Activated T-cell treated with anti-CD3 and anti-CD28 coated beads, Interleukin-2, amount 50 U/mL, for 48 hours (primary cell): ENCODE data around the gene CXCL14.
A peak's percentile ranks its signal among the peaks of the same experiment; 100 is the strongest.
"Not testable (repeated sequence)": the region's sequence is repeated elsewhere in the genome, so short reads cannot be mapped to it uniquely, and the experiment has no call there.

Experiments used
- DNase-seq, 2 experiments: peaks; one replicate each; pipeline ENCODE4 v3.0.0-alpha.2; 2020

The CXCL14 gene

DNA sequence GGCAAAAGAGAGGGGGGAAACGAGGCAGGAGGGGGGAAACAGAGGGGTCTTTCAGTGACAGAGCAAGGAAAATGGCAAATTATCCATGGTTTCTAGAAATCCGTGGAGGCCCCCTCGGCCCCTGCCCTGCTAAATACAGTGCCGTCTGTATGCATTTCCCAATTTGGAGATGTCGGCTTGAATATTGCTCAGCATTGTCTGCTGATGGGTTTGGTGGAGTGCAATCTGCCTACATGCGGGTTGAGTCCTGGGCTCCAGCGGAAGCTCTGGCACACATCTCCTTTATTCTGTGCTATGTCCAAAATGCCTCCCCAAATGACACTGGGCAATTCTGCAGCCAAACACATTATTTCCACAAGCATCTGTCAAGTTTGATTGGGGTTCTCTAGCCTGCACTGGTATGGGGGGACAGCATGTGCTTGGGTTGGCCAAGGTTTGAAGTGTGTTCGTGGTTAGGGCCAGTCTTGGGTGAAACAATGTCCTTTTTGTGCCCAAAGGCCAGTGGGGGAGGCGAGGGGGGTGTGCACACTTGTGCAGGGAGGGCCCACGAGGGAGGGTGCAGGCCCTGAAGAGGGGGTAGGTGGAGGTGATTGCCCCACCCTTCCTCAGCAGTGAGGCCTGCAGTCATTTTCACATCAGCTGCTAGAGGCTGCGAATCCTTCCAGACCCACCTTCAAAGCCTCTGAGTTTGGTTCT is 36.8 kb downstream of the CXCL14 start:
- no peak for DNase-seq

DNA sequence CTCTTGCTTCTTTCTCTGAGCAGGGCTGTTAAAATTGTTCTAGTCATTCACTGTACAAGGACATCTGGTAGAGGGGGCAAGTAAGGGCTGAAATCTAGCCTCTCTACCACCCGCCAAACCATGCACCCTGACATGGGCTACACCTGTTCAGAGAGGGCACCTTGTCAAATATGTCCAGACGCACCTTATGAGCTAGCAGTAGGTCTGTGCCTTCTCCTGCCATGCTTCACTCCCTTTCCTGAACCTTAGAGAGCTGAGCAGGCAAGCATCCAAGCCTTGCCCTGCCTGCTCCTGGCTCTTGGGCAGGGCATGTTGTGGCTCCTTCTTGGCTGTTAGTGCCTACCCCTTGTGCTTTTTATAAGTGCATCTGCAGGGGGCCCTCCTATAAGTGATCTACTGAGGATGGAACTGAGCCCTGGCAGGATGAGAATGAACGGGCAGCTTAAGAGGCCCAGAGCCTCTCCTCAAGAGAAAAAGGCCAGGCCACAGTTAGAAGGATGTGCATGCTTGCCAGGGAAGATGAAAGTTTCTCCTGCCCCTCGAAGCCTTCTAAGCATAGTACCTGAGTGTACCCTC is 39.3 kb downstream of the CXCL14 start:
- DNase-seq, result no peak

DNA sequence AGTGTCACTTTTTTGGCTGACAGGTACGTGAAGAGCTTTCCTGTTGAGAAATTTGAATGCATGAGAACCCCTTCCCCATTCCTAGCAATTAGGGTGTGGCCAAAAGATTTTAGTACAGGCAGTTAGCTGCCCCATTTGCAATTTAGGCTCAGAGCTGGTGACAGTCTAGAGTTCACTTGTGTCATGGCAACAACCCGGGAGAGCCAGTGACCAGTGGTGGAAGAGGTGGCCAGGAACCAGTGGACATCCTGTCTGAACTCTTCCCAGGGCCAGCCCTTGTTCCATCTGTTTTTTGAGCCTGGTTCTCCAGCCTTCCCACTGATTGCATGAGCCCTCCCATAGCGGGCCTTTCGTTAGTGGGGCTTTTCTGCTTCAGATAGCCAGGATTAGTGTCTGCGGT is 40.5 kb downstream of the CXCL14 start:
- no peak for DNase-seq

DNA sequence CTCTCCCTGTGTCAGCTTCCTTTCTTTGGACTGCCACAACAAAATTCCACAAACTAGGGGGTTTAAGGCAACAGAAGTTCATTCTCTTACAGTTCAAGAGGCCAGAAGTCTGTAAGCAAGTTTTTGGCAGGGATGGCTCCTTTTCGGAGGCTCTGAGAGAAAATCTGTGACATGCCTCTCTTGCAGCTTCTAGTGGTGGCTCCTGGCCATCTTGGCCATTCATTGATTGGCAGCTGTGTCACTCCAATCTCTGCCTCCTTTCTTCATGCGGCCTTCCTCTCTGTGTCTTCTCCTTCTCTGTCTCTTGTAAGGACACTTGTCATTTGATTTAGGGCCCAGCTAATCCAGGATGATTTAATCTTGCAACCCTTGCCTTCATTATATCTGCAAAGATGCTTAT is 41.0 kb downstream of the CXCL14 start:
- DNase-seq, result no peak

DNA sequence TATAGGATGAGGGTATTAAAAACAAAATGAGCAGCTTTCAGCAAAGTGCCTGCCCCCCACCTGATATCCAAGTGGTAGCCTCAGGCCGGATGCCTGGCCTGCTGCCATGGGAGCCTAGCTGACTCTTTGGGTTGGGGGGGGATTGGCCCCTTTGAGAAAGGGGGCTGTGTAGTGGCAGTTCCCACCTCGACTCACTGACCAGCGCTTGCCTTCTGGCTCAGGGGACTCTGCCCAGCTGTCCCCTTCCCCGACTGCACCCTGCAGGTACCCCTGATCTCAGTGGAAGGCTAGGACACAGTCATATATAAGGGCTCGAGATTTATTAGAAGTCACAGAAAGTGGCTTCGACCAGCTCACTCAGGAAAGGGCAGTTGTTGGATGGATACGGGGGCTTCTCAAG is 41.5 kb downstream of the CXCL14 start:
- no peak for DNase-seq

DNA sequence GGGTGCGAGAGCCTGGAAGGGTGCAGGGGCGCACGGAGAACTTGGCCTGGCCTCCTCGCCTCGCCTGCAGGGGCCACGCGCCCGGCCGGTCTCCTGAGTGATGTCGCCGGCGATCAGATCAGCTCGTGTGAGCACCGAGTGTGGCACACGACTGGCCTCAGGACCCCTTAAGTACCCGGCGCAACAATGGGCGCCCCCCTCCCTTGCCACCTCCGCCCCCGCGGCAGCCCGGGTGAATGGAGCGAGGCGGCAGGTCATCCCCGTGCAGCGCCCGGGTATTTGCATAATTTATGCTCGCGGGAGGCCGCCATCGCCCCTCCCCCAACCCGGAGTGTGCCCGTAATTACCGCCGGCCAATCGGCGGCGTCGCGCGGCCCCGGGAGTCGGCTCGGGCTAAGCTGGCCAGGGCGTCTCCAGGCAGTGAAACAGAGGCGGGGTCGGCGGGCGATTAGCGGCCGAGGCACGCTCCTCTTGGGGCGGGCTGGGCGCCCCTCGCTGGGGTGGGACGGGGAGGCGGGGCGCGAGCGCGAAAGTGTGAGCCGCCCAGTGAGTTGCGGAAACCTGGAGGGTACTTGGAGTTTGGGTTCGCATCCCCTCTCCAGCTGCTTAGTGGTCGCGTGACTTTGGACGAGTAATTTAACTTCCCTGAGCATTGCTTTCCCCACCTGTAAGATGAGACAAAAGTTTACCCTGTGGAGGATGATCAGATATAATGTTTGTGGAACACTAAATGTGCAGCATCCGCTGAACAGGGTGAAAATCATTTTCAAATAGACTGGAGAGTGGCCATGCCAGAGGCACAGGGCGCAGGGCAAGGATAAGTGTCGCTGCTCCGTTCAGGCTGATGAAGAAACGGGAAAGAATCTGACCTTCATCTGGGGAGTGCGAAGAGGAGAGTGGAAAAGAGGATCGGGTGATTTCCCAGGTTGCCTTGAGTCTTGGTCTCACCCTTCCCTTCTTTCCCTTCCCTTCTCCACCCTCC is 42.7 kb downstream of the CXCL14 start, which contains the start of gene NEUROG1:
Gene NEUROG1 (minus strand): TSS at position 145 of the 982 bp plus-strand sequence. CDS start 274 bp downstream, outside the sequence.
- DNase-seq, result no peak

DNA sequence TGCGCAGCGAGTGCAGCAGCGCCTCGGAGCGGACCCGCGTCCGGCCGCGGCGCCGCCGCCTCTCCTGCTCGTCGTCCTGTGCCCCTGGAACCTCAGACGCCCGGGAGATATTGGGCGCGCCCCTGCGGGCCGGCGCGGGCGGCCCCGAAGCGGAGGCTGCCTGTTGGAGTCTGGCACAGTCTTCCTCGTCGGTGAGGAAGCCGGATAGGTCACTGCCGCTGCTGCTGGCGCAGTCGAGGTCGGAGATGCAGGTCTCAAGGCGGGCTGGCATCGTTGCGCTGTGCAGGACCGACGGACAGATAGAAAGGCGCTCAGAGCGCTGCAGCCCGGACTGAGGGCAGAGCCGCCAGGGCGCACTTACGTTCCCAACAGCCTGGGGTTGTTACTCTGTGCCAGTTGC is 43.4 kb downstream of the CXCL14 start:
- DNase-seq, result no peak

DNA sequence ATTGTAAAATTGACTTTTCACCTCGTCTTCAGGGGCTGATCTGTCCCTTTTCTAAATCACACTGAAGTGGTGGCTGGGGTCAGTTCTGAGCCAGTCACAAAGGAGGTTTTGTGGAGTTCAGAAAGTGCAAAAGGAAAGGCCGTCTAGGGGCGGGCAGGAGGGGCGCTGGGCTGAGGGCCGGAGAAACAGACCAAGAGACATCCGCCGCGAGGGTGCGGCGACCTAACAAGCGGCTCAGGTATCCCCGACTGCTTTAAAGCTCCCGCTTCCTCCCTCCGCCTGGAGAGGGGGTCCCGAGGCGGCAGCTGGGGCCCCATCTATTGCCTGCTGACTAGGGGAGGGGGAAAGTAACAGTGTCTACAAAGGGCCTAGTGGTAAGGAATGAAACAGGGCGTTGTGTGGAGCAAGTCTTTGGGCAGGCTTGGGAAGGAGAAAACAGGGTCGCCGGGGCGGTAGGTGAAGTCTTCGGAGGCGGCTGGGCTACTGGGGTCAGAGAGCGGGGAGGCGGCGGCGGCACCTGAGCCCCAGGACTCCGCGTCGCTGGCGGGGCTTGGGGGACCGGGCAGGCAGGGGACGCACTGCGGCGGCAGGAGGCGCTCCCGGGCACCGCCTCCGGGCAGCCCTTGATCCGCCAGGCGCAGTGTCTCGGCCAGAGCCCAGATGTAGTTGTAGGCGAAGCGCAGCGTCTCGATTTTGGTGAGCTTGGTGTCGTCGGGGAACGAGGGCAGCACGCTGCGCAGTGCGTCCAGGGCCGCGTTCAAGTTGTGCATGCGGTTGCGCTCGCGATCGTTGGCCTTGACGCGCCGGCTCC is 44.0 kb downstream of the CXCL14 start:
- peak in 1 of 2 experiments; percentile 30 for DNase-seq

DNA sequence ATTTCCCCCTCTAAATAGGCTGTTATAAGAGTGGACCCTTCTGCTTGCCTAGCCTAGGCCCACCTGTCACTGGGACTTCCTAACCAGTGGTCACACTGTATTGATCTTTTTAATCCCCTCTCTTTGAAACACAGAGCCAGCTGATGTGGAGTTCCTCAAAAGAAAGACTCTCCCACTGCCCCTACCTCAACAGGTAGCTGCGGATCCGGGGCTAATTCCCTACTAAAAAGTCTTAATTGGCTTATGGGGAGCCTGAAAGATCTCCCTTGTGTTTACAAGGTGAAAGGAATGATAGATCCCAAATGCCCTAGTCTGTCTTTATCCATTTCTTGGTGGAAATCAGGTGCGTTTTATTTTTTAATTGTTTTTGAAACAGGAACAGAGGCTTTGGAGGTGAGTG is 45.0 kb downstream of the CXCL14 start:
- no peak for DNase-seq

DNA sequence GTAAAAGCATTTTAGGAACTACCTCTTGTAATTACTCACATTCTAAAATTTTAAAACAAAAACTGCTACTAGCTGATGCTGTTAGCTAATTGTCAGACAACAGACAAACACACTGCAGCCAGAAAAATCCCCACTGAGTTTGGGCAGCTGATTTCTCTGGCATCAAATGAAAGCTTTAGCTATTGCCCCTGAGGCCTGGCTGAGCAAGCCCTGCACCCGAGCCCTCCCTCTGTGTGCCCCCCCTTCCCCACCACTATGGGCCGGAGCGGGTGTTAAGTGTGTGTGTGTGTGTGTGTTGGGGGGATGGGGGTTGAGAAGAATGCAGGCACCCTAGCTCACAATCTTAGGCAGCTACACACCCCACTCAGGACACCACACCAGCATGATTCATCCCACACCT is 45.5 kb downstream of the CXCL14 start:
- no peak for DNase-seq

DNA sequence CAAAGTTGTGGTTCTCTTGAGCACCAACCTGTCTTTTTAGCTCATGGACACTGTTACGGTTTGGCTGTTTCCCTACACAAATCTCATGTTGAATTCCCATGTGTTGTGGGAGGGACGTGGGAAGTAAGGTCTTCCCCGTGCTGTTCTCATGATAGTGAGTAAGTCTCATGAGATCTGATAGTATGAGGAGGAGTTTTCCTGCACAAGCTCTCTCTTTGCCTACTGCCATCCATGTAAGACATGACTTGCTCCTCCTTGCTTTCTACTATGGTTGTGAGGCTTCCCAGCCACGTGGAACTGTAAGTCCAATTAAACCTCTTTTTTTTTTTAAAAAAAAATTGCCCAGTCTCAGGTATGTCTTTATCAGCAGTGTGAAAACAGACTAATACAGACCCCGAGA is 49.2 kb downstream of the CXCL14 start:
- not testable (repeated sequence) for DNase-seq

DNA sequence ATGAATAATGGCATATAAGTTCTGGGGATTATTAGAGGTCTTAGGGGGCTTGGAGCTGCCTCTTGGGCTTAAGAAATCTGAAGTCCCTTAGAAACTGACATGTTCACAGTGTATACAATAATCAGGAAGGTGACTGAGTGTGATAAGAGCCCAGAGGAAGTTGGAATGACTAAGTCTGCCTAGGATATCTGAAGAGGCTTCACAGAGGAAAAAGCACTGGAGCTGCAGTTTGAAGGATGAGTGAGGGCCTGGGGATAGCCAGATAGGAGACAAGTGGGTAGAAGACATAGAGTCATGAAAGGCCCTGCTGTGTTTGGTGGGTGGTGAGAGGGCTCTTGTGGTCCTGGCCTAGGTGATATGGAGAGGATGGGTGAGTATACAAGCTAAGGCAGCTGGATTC is 51.9 kb downstream of the CXCL14 start:
- DNase-seq, result no peak

DNA sequence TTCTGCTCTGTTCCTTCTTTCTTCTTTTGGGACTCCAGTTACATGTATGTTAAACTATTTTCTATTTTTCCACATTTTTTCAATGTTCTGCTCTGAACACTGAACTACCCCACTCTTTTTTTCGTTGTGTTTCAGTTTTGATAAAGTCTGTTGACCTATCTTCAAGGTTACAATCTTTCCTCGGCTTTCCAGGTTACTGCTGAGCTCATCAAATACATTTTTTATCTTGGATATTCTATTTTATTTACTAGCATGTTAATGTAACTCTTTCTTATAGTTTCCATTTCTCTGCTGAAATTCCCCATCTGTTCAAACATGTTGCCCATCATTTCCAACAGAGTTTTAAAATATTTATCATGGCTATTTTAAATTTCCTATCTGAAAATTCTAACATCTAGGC is 56.8 kb downstream of the CXCL14 start:
- no peak for DNase-seq
